Activated CD8-positive, alpha-beta memory T cell treated with anti-CD3 and anti-CD28 coated beads for 1 hour (primary cell): ENCODE data around the gene CEP97.
"Not testable (repeated sequence)": the region's sequence is repeated elsewhere in the genome, so short reads cannot be mapped to it uniquely, and the experiment has no call there.

Experiments
- DNase-seq, 2 donors: peaks; one replicate each; pipeline ENCODE4 v3.0.0-alpha.2; 2020; ENCODE audit warnings: low read depth in 1 of 2; ENCODE audit errors: extremely low read depth in 1 of 2

The CEP97 gene

GRCh38 chr3:101777745-101778281 is 53.4 kb downstream of the CEP97 start:
- not testable (repeated sequence) for DNase-seq

GRCh38 chr3:101778385-101779046 is 54.1 kb downstream of the CEP97 start:
- no peak for DNase-seq

- DNase-seq, result peak; percentile 84 to 90
Measured at GRCh38 chr3:101779047-101779821, 54.8 kb downstream of the CEP97 start, which contains the start of gene NXPE3. NXPE3 (plus strand) TSS chr3:101779211; CDS start chr3:101785597, 6,386 bp downstream.

GRCh38 chr3:101779822-101780381 is 55.5 kb downstream of the CEP97 start:
- no peak for DNase-seq

GRCh38 chr3:101780661-101781060 is 56.2 kb downstream of the CEP97 start:
- no peak for DNase-seq

- no peak for DNase-seq
Measured at GRCh38 chr3:101781166-101781565, 56.8 kb downstream of the CEP97 start.

- DNase-seq, result no peak
Measured at GRCh38 chr3:101784855-101785613, 60.6 kb downstream of the CEP97 start.

GRCh38 chr3:101791778-101792177 is 67.4 kb downstream of the CEP97 start:
- DNase-seq, result no peak

GRCh38 chr3:101796077-101796680 is 71.8 kb downstream of the CEP97 start:
- DNase-seq, result no peak

- DNase-seq, result no peak
Measured at GRCh38 chr3:101801174-101801573, 76.8 kb downstream of the CEP97 start.

- DNase-seq, result no peak
Measured at GRCh38 chr3:101802179-101802578, 77.8 kb downstream of the CEP97 start.

- peak in 1 of 2 donors; percentile 21 for DNase-seq
Measured at GRCh38 chr3:101803173-101803782, 78.9 kb downstream of the CEP97 start.

- no peak for DNase-seq
Measured at GRCh38 chr3:101803939-101804338, 79.5 kb downstream of the CEP97 start.

GRCh38 chr3:101806491-101806890 is 82.1 kb downstream of the CEP97 start:
- no peak for DNase-seq

- DNase-seq, result no peak
Measured at GRCh38 chr3:101807888-101808287, 83.5 kb downstream of the CEP97 start.

GRCh38 chr3:101809178-101810021 is 85.0 kb downstream of the CEP97 start:
- no peak for DNase-seq

GRCh38 chr3:101810022-101810418 is 85.6 kb downstream of the CEP97 start:
- no peak for DNase-seq

- no peak for DNase-seq
Measured at GRCh38 chr3:101811875-101812274, 87.5 kb downstream of the CEP97 start.

- no peak for DNase-seq
Measured at GRCh38 chr3:101812895-101813294, 88.5 kb downstream of the CEP97 start.
